SU-DHL-6 (cell line): ENCODE data around the gene F12.

Source experiments
- H2AFZ ChIP-seq: fragments of 200-600 bp; sonication (generic); 2 replicates; pipeline ENCODE4 v1.6.1; 2014; ENCODE audit warnings: low read depth, mild to moderate bottlenecking, moderate library complexity, mixed read lengths, antibody characterized with exemption, low read length; ENCODE audit not compliant: severe bottlenecking
- H3F3A ChIP-seq: fragments of 200-600 bp; shearing (Covaris generic); 2 replicates; pipeline ENCODE4 v1.6.0; 2016; ENCODE audit warnings: antibody characterized with exemption, mild to moderate bottlenecking; ENCODE audit not compliant: insufficient read depth
- H3K27ac ChIP-seq: fragments of 200-600 bp; sonication (generic); 2 replicates; pipeline ENCODE4 v1.5.1; 2016; ENCODE audit warnings: low read depth, mild to moderate bottlenecking, low read length, moderate library complexity, mixed read lengths
- H3K27me3 ChIP-seq: fragments of 200-600 bp; sonication (generic), shearing (Covaris generic); 2 replicates; pipeline ENCODE4 v1.6.0; 2014; ENCODE audit warnings: mild to moderate bottlenecking, low read length
- H3K36me3 ChIP-seq: fragments of 200-600 bp; sonication (generic); 2 replicates; pipeline ENCODE4 v1.6.1; 2014; ENCODE audit warnings: mild to moderate bottlenecking, low read length, mixed read lengths
- H3K4me2 ChIP-seq: fragments of 300-600, 200-600 bp; shearing (Covaris generic), sonication (generic); 2 replicates; pipeline ENCODE4 v1.6.0; 2014; ENCODE audit warnings: low read length, low read depth, mild to moderate bottlenecking; ENCODE audit not compliant: poor library complexity, severe bottlenecking
- H3K4me3 ChIP-seq: fragments of 200-600 bp; sonication (generic); 2 replicates; pipeline ENCODE4 v1.5.1; 2014; ENCODE audit warnings: antibody characterized with exemption, low read length, mild to moderate bottlenecking, mixed read lengths; ENCODE audit not compliant: insufficient read depth, poor library complexity, severe bottlenecking
- H3K79me2 ChIP-seq: fragments of 200-600 bp; sonication (generic); 2 replicates; pipeline ENCODE4 v1.6.1; 2014; ENCODE audit warnings: mild to moderate bottlenecking, low read length, moderate library complexity; ENCODE audit not compliant: insufficient read depth
- H3K9ac ChIP-seq: fragments of 200-600 bp; sonication (generic); 2 replicates; pipeline ENCODE4 v1.7.0; 2014; ENCODE audit warnings: mild to moderate bottlenecking, low read length
- H3K9me2 ChIP-seq: fragments of 200-600 bp; sonication (generic); replicated peaks from 2 replicates; pipeline ENCODE4 v1.6.1; 2014; ENCODE audit warnings: low read length; ENCODE audit not compliant: insufficient read depth
- H3K9me3 ChIP-seq: fragments of 200-600 bp; sonication (generic); 2 replicates; pipeline ENCODE4 v1.6.1; 2014; ENCODE audit warnings: low read length, mixed read lengths; ENCODE audit not compliant: insufficient read depth
- H4K20me1 ChIP-seq: fragments of 200-600 bp; sonication (generic); 2 replicates; pipeline ENCODE4 v1.6.1; 2014; ENCODE audit warnings: low read depth, mild to moderate bottlenecking, antibody characterized with exemption, low read length, moderate library complexity, mixed read lengths
- EZH2phosphoT487 ChIP-seq: fragments of 200-600 bp; sonication (generic), shearing (Covaris generic); conservative IDR thresholded peaks from 2 replicates; pipeline ENCODE4 v1.6.1; 2018; ENCODE audit warnings: mild to moderate bottlenecking, antibody characterized with exemption, low read length, moderate library complexity, mixed read lengths
- TF ChIP-seq, protein P1 (sequence below): fragments of 200-600 bp; sonication (generic); IDR thresholded peaks from one replicate; pipeline ENCODE4 v1.5.1; 2017; ENCODE audit warnings: antibody characterized with exemption, mild to moderate bottlenecking, low read length, moderate library complexity; ENCODE audit not compliant: insufficient read depth, poor library complexity, severe bottlenecking

The F12 gene

DNA sequence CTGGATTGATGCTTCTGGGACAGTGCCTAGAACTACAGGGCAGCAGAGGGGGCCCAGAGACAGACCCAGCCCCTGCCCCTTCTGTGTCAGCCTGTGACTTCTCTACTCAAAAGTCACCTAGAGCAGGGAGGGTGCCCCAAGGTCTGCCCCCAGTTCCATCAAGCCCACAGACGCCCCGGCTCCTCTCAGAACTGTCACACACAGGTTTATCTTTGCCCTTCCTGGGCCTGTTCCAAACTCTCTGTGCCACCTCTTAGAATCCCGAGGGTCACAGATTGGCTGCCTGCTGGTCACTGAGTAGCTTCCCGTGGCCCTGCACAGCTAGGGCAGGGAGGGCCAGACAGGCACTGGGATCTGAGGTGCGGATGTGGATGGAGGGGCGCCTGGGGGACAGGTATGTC is 49.9 kb downstream of the F12 start:
- no peaks in the 10 kb centered on the region for H3K79me2 ChIP-seq

GRCh38 chr5:177358370-177358819 is 51.0 kb downstream of the F12 start:
- peak overlapping the region; percentile 89 for H3K4me2 ChIP-seq
- H3F3A ChIP-seq: peaks cover 17% of the 10 kb centered on the region
- no peaks in the 10 kb centered on the region for H4K20me1 ChIP-seq
- no peak overlapping the region for H2AFZ ChIP-seq
- no peaks in the 10 kb centered on the region for H3K79me2 ChIP-seq
- H3K9ac ChIP-seq: peak overlapping the region; percentile 66
- no peaks in the 10 kb centered on the region for H3K27me3 ChIP-seq
- H3K9me3 ChIP-seq: no peaks in the 10 kb centered on the region
- TF ChIP-seq EZH2phosphoT487: no peak
- TF ChIP-seq, protein P1, sequence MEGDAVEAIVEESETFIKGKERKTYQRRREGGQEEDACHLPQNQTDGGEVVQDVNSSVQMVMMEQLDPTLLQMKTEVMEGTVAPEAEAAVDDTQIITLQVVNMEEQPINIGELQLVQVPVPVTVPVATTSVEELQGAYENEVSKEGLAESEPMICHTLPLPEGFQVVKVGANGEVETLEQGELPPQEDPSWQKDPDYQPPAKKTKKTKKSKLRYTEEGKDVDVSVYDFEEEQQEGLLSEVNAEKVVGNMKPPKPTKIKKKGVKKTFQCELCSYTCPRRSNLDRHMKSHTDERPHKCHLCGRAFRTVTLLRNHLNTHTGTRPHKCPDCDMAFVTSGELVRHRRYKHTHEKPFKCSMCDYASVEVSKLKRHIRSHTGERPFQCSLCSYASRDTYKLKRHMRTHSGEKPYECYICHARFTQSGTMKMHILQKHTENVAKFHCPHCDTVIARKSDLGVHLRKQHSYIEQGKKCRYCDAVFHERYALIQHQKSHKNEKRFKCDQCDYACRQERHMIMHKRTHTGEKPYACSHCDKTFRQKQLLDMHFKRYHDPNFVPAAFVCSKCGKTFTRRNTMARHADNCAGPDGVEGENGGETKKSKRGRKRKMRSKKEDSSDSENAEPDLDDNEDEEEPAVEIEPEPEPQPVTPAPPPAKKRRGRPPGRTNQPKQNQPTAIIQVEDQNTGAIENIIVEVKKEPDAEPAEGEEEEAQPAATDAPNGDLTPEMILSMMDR: no peak
- peak overlapping the region; percentile 58 for H3K27ac ChIP-seq
- no peaks in the 10 kb centered on the region for H3K36me3 ChIP-seq
- H3K4me3 ChIP-seq: peak overlapping the region; percentile 59
- H3K9me2 ChIP-seq: no peaks in the 10 kb centered on the region

More for the DNA sequence above, 49.9 kb downstream of the F12 start:
- H4K20me1 ChIP-seq: no peaks in the 10 kb centered on the region
- no peak overlapping the region for H3K4me2 ChIP-seq
- H3K9me3 ChIP-seq: no peaks in the 10 kb centered on the region
- no peaks in the 10 kb centered on the region for H3K36me3 ChIP-seq
- no peak overlapping the region for H2AFZ ChIP-seq
- H3K9me2 ChIP-seq: no peaks in the 10 kb centered on the region
- no peak overlapping the region for H3K27ac ChIP-seq
- no peaks in the 10 kb centered on the region for H3K27me3 ChIP-seq
- no peak for TF ChIP-seq EZH2phosphoT487
- TF ChIP-seq, protein P1: no peak
- H3K9ac ChIP-seq: no peak overlapping the region
- peaks cover 17% of the 10 kb centered on the region for H3F3A ChIP-seq
- no peak overlapping the region for H3K4me3 ChIP-seq

DNA sequence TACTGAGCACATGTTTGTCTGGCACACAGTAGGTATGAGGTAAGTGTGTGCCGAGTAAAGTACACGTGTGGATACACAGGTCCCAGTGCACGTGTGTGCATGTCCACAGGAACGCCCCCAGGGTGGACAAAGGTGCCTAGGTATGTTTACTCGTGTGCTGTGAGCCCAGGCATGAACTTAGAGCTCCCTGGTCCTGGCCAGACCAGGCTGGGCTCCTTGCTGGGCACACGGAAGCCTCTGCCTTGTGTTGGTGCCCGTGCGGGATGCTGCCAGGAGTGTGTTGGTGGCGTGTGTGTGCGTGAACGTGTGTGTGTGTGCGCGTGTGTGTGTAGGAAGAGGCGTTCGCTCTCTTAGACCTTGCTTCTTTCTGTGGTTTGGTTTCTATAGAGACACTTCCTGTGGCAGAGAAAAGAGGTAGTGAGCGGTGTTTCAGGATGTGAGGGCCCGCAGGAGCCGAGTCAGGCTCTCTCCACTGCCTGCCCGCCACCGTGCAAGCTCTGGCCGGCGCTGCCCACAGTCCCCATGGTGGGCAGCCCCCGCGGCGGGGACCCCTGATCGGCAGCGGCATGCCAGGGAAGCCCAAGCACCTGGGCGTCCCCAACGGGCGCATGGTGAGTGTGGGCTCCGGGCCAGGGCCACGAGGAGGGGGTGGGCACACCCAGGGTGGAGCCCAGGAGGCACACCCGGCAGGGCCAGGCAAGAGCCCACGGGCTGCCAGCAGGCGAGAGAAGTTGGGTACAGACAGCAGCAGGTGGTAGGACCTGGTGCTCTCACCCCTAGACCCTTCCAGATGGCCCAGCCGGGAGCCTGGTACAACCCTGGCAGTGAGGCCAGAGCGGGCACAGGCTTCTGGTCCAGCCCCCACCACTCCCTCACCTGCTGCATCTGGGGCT is 51.7 kb downstream of the F12 start, which contains the start of gene RGS14:
Gene RGS14, plus strand, starts transcription at position 466 of the 893 bp plus-strand sequence. Its CDS starts 101 bp downstream, at position 567.
- no peak for TF ChIP-seq EZH2phosphoT487
- TF ChIP-seq, protein P1: no peak
- Histone ChIP-seq H3K4me2 (peak within 1 kb of the TSS; percentile 89), H3K9me3 (no peaks in the 10 kb centered on the region), H3K9me2 (no peaks in the 10 kb centered on the region), H3F3A (peaks cover 17% of the 10 kb centered on the region), H3K4me3 (peak within 1 kb of the TSS; percentile 59), H3K36me3 (no peaks in the 10 kb centered on the region), H3K9ac (peak within 1 kb of the TSS; percentile 66), H4K20me1 (no peaks in the 10 kb centered on the region), H3K27me3 (no peaks in the 10 kb centered on the region), H2AFZ (peak within 1 kb of the TSS; percentile 66), H3K27ac (peak within 1 kb of the TSS; percentile 58), H3K79me2 (no peaks in the 10 kb centered on the region)
